Transverse colon (tissue), 4 donors: ENCODE results near the gene ZNF793. TPM values are rescaled to one million over a fixed set of nuclear protein-coding genes. Genes with fewer than 3 reads are reported as not detected.

ENCODE experiments used
- DNase-seq: peaks from one replicate; pipeline ENCODE4 v3.0.0-alpha.2; 2019
- H3K27ac ChIP-seq, 4 donors: fragments of 200-600 bp; sonication (generic); 2 replicates each; pipeline ENCODE4 v1.5.1; 2016 to 2018; ENCODE audit warnings: inconsistent platforms in 4 of 4
- H3K27me3 ChIP-seq: fragments of 200-600 bp; sonication (generic); 2 replicates; pipeline ENCODE4 v1.5.1; 2017; ENCODE audit warnings: inconsistent platforms
- H3K36me3 ChIP-seq, 4 donors: fragments of 200-600 bp; sonication (generic); 2 replicates each; pipeline ENCODE4 v1.5.1; 2017 to 2019; ENCODE audit warnings: inconsistent platforms in 4 of 4
- H3K4me1 ChIP-seq, 4 donors: fragments of 200-600 bp; sonication (generic); 2 replicates each; pipeline ENCODE4 v1.5.1; 2017 to 2020; ENCODE audit warnings: inconsistent platforms in 4 of 4
- H3K4me3 ChIP-seq, 4 donors: fragments of 200-600 bp; sonication (generic); 1 replicate in 1 of 4; 2 replicates in 3 of 4; pipeline versions ENCODE4 v1.5.1 to v1.6.1; 2017 to 2019; ENCODE audit warnings: inconsistent platforms in 4 of 4
- H3K9me3 ChIP-seq, 2 donors: fragments of 200-600 bp; sonication (generic); 2 replicates each; pipeline ENCODE4 v1.5.1; 2017 to 2019; ENCODE audit warnings: inconsistent platforms in 2 of 2
- EP300 ChIP-seq: sonication (generic); formaldehyde crosslinking; IDR thresholded peaks from one replicate; pipeline ENCODE4 v1.6.1; 2017; ENCODE audit warnings: antibody characterized with exemption, low read depth
- POLR2A ChIP-seq: fragments of 450-650 bp; IDR thresholded peaks from one replicate; pipeline ENCODE4 v1.6.1; 2016; ENCODE audit warnings: antibody characterized with exemption, mild to moderate bottlenecking, moderate library complexity
- POLR2AphosphoS5 ChIP-seq, 3 donors: sonication (generic); formaldehyde crosslinking; IDR thresholded peaks; one replicate each; pipeline ENCODE4 v1.6.1; 2016; ENCODE audit warnings: antibody characterized with exemption in 3 of 3
- WGBS, 2 donors: methylation state at CpG; one replicate each; pipeline ENCODE4 v1.1.5; 2018; ENCODE audit warnings: low coverage in 1 of 2; 5-methylcytosine and 5-hydroxymethylcytosine counted together
- in situ Hi-C, 4 donors: fragments of 200-750 bp; cut with MboI; loops; one replicate each; pipeline versions ENCODE4 v1.15.0 to v1.15.1; 2017; ENCODE audit warnings: low sequenced_read_pairs in 3 of 4, low pct_ligation_motif_present in 1 of 4, low pct_unique_long_range_greater_than_20kb in 1 of 4
- intact Hi-C: fragments of 100-400 bp; cut with DNase I; formaldehyde crosslinking; loops from one replicate; pipeline ENCODE4 v1.15.1; 2023; ENCODE audit warnings: low total_unique reads
- total RNA-seq, 4 donors: library from RNA; depleted of rRNA; stranded (reverse); fragments of >200 nt; gene quantifications; one replicate each; pipeline ENCODE4 v1.1.0, GENCODE V29; 2016
- TF ChIP-seq, protein P1 (sequence below), 5 experiments: fragments of 200-600 bp in 3 of 5; fragments of 450-650 bp in 2 of 5; sonication (generic) in 3 of 5; IDR thresholded peaks; 1 replicate in 2 of 5; 2 replicates in 3 of 5; pipeline ENCODE4 v1.5.1; 2016 to 2017; ENCODE audit warnings: antibody characterized with exemption in 5 of 5, inconsistent platforms in 3 of 5, mild to moderate bottlenecking in 2 of 5, moderate library complexity in 1 of 5

ZNF793 gene
- total RNA-seq, 4 donors from 2014 or later = 0.75 to 6.8 (median 4.1) TPM

DNA sequence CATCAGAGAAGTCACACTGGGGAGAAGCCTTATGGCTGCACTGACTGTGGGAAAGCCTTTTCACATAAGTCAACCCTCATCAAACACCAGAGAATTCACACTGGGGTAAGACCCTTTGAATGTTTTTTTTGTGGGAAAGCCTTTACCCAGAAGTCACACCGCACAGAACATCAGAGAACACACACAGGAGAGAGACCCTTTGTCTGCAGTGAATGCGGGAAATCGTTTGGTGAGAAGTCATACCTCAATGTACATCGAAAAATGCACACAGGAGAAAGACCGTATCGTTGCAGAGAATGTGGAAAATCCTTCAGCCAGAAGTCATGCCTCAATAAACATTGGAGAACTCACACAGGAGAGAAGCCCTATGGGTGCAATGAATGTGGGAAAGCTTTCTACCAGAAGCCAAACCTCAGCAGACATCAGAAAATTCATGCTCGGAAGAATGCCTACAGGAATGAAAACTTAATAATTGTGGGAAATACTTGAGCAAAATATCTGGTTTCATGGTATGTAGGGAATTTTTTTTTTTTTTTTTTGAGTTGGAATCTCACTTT, 30.7 kb downstream of the ZNF793 start:
- no peak for DNase-seq
- Histone ChIP-seq H3K36me3 (peaks cover 0 to 52% (median 23%) of the 10 kb centered on the region in 4 donors), H3K4me1 (no peaks in the 10 kb centered on the region), H3K9me3 (peaks cover 86 to 94% of the 10 kb centered on the region in 2 donors), H3K27ac (no peak overlapping the region), H3K4me3 (no peak overlapping the region), H3K27me3 (no peaks in the 10 kb centered on the region)
- 88 to 99% methylated on average over 6 to 7 of the region's 7 CpGs for WGBS, 2 donors
- intact Hi-C loops = no loop called here
- no peak for TF ChIP-seq POLR2AphosphoS5 (IDR thresholded peaks at IDR 0.05)
- no peak for TF ChIP-seq EP300
- in situ Hi-C loops = no loop called here

DNA sequence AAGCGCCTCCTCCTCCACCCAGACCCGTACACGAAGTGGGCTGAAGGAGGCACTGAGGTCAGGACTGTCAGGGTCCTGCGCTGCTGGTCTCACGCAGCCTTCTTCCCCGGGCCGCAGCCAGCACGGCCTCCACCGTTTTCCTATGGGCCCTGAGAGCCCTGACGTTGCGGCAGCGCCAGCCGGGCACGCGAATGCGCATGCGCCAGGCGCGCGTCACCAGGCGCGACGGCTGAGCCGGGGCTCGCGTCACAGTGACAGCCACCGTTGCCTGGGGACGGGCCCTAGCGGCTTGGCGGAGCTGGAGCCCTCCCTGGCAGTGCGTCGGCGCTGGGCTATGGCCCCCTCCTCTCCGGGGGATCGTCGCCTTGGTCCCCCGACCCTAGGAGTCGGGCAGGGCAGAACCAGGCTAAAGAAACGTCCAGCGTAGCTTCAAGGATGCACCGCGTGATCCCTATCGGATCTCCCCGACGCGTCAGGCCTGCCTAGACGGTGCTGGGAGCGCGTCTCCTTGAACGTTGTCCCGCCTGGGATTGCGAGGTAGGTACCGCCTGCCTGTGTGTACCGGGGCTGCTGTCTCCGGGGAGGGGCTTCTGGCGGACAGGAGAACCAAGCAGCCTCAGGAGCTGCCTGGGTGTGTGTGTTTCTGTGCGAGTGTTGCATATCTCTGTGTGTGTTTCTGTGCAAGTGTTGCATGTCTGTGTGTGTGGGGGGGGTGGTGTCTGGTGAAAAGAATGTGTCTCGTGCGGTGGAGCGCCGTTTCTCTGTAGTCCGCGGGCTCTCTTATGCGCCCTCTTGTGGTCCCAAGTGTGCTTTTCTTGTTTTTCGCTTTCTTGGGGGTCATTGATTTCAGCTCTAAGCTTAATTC, 44.6 kb downstream of the ZNF793 start:
- in situ Hi-C loops = no loop called here
- Histone ChIP-seq H3K27ac (peak overlapping the region in 3 of 4 donors; percentile 42 to 47 (median 46)), H3K4me3 (peak overlapping the region in 3 of 4 donors; percentile 22 to 52 (median 40)), H3K4me1 (no peaks in the 10 kb centered on the region), H3K27me3 (no peaks in the 10 kb centered on the region), H3K36me3 (no peaks in the 10 kb centered on the region), H3K9me3 (peaks cover 55 to 94% of the 10 kb centered on the region in 2 donors)
- TF ChIP-seq EP300 (no peak), POLR2A (no peak), POLR2AphosphoS5 (IDR thresholded peaks at IDR 0.05) (no peak)
- TF ChIP-seq, protein P1, sequence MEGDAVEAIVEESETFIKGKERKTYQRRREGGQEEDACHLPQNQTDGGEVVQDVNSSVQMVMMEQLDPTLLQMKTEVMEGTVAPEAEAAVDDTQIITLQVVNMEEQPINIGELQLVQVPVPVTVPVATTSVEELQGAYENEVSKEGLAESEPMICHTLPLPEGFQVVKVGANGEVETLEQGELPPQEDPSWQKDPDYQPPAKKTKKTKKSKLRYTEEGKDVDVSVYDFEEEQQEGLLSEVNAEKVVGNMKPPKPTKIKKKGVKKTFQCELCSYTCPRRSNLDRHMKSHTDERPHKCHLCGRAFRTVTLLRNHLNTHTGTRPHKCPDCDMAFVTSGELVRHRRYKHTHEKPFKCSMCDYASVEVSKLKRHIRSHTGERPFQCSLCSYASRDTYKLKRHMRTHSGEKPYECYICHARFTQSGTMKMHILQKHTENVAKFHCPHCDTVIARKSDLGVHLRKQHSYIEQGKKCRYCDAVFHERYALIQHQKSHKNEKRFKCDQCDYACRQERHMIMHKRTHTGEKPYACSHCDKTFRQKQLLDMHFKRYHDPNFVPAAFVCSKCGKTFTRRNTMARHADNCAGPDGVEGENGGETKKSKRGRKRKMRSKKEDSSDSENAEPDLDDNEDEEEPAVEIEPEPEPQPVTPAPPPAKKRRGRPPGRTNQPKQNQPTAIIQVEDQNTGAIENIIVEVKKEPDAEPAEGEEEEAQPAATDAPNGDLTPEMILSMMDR (IDR thresholded peaks at IDR 0.05) = peak in 3 of 5 experiments; percentile 23 to 47 (median 30)
- 32% methylated on average over 36 of the region's 65 CpGs; no CpG with 5 or more reads in 1 of the 2 donors for WGBS, 2 donors
- intact Hi-C loops = no loop called here
- DNase-seq = peak; percentile 42

DNA sequence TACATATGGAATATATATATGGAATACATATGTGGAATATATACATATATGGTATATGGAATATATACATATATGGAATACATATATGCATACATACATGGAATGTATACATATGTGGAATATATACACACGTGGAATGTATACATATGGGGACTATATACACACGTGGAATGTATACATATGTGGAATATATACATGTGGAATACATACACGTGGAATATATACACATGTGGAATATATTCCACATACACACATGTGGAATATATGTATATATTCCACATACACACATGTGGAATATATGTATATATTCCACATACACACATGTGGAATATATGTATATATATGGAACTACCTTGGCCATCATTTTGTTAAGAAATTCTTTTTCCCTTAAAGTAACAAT, 56.8 kb downstream of the ZNF793 start:
- DNase-seq = no peak
- intact Hi-C loops = no loop called here
- in situ Hi-C loops = no loop called here
- H3K4me1 ChIP-seq = no peaks in the 10 kb centered on the region
- WGBS, 2 donors = 88 to 92% methylated on average over 3 of the region's 3 CpGs
- H3K9me3 ChIP-seq = peaks cover 95 to 100% of the 10 kb centered on the region in 2 donors
- H3K4me3 ChIP-seq = no peak overlapping the region
- peaks cover 0 to 68% (median 34%) of the 10 kb centered on the region in 4 donors for H3K36me3 ChIP-seq
- H3K27me3 ChIP-seq = no peaks in the 10 kb centered on the region
- H3K27ac ChIP-seq = no peak overlapping the region
- TF ChIP-seq, protein P1 (IDR thresholded peaks at IDR 0.05) = no peak

DNA sequence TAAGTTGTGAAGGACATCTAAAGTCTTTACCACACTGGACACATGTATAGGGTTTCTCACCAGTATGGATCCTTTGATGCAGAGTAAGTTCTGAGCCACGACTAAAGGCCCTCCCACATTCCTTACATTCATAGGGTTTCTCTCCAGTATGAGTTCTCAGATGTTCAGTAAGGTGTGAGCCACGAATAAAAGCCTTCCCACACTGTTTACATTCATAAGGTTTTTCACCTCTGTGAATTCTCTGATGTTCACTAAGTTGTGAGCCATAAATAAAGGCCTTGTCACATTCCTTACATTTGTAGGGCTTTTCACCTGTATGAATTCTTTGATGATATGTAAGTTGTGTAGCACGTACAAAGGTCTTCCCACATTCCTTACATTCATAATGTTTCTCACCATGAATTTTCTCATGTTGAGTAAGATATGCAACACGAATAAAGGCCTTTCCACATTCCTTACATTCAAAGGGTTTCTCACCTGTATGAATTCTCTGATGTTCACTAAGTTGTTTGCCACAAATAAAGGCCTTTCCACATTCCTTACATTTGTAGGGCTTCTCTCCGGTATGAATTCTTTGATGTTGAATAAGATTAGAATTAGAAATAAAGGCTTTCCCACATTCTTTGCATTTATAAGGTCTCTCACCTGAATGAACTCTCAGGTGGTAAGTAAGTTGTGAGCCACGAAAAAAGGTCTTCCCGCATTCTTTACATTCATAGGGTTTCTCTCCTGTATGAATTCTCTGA, 58.1 kb downstream of the ZNF793 start:
- Histone ChIP-seq H3K27ac (no peak overlapping the region), H3K4me1 (no peaks in the 10 kb centered on the region), H3K36me3 (peaks cover 0 to 73% (median 35%) of the 10 kb centered on the region in 4 donors), H3K9me3 (peaks cover 89 to 100% of the 10 kb centered on the region in 2 donors), H3K4me3 (no peak overlapping the region), H3K27me3 (no peaks in the 10 kb centered on the region)
- no peak for TF ChIP-seq POLR2AphosphoS5 (IDR thresholded peaks at IDR 0.05)
- TF ChIP-seq EP300 = no peak
- TF ChIP-seq POLR2A = no peak
- TF ChIP-seq, protein P1 (IDR thresholded peaks at IDR 0.05) = no peak
- intact Hi-C loops (no loop called here), in situ Hi-C loops (no loop called here)
- WGBS, 2 donors = 93 to 100% methylated on average over 6 to 7 of the region's 7 CpGs
- DNase-seq = no peak
